Cardiac muscle cell (in vitro differentiated cells and primary cell): ENCODE measurements around the gene KIF6. TPM values are rescaled to one million over a fixed set of nuclear protein-coding genes. Genes with fewer than 3 reads are reported as not detected.

Experiments
- DNase-seq, 2 donors: peaks; one replicate each; pipeline versions ENCODE4 v3.0.0 to v3.0.0-alpha.2; 2010 to 2017; ENCODE audit warnings: low read depth in 1 of 2, low spot score in 1 of 2
- H3K27ac ChIP-seq: fragments of 200-600 bp; sonication (generic); 2 replicates; pipeline ENCODE4 v1.5.1; 2016
- H3K27me3 ChIP-seq: fragments of 200-600 bp; sonication (generic); 2 replicates; pipeline ENCODE4 v1.6.0; 2016; ENCODE audit warnings: control low read depth
- H3K36me3 ChIP-seq: fragments of 200-600 bp; sonication (generic); 2 replicates; pipeline ENCODE4 v1.5.1; 2016; ENCODE audit warnings: control low read depth
- H3K4me1 ChIP-seq: fragments of 200-600 bp; sonication (generic); 2 replicates; pipeline ENCODE4 v1.8.1; 2017; ENCODE audit warnings: low read depth, mild to moderate bottlenecking, mixed run types
- H3K4me3 ChIP-seq: fragments of 200-600 bp; sonication (generic); 2 replicates; pipeline ENCODE4 v1.5.1; 2016; ENCODE audit warnings: mild to moderate bottlenecking
- H3K9me3 ChIP-seq: fragments of 200-600 bp; sonication (generic); 2 replicates; pipeline ENCODE4 v1.5.1; 2017; ENCODE audit warnings: low read depth, mild to moderate bottlenecking, control low read depth
- polyA plus RNA-seq: library from polyadenylated mRNA; unstranded; fragments of >200 nt; fragmentation: Nextera tagmentation; extraction: Ambion mirVana; gene quantifications from 2 replicates; pipeline ENCODE4 v1.2.1, GENCODE V29; 2016
- total RNA-seq: library from RNA; depleted of rRNA; stranded (reverse); fragments of >200 nt; gene quantifications from 2 replicates; pipeline ENCODE4 v1.2.3, GENCODE V29; 2016
- TF ChIP-seq, protein P1 (sequence below): IDR thresholded peaks from 2 replicates; pipeline ENCODE4 v1.5.1; 2012; ENCODE audit warnings: low read depth, mild to moderate bottlenecking, low read length

The KIF6 gene
- total and polyA plus RNA-seq, 2 experiments from 2014 or later = 0.69 to 1.7 TPM

GRCh38 chr6:39313526-39314272 is 411.5 kb downstream of the KIF6 start:
- DNase-seq = peak in 1 of 2 donors; percentile 49
- H3K27ac ChIP-seq = no peak overlapping the region
- H3K27me3 ChIP-seq = peaks cover 71% of the 10 kb centered on the region
- no peaks in the 10 kb centered on the region for H3K4me1 ChIP-seq
- peak overlapping the region; percentile 24 for H3K4me3 ChIP-seq
- no peaks in the 10 kb centered on the region for H3K9me3 ChIP-seq
- TF ChIP-seq, protein P1, sequence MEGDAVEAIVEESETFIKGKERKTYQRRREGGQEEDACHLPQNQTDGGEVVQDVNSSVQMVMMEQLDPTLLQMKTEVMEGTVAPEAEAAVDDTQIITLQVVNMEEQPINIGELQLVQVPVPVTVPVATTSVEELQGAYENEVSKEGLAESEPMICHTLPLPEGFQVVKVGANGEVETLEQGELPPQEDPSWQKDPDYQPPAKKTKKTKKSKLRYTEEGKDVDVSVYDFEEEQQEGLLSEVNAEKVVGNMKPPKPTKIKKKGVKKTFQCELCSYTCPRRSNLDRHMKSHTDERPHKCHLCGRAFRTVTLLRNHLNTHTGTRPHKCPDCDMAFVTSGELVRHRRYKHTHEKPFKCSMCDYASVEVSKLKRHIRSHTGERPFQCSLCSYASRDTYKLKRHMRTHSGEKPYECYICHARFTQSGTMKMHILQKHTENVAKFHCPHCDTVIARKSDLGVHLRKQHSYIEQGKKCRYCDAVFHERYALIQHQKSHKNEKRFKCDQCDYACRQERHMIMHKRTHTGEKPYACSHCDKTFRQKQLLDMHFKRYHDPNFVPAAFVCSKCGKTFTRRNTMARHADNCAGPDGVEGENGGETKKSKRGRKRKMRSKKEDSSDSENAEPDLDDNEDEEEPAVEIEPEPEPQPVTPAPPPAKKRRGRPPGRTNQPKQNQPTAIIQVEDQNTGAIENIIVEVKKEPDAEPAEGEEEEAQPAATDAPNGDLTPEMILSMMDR = no peak
- H3K36me3 ChIP-seq = no peaks in the 10 kb centered on the region

DNA sequence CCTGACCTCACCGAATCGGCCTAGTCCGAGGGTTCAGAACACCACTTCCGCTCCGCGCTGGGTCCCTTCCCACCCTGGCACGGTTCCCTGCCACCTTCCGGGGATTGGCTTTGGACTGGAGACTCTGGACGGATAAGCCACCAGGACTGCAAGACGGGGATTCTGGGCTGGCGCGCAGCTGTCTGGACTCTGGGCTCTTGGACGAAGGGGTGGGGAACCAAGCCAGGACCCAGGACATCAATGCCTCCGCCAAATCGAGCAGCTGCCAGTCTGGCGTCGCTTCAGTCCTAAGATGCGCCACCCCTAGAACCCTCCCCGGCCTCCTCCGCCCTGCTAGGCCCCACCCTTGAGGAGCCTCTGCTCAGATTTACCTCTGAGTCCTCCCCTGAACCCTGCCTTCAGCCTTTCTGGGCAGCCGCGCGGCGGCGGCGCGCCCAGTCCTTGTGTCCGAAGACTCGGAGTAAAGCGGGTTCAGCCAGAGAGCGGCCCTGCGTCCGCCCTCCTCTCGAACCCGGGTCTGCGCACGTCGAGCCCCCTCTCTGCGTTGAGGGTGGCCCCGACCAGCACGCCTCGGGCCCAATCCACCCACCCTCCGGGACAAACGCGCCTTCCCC is 412.2 kb downstream of the KIF6 start:
- no peaks in the 10 kb centered on the region for H3K36me3 ChIP-seq
- peaks cover 71% of the 10 kb centered on the region for H3K27me3 ChIP-seq
- no peak overlapping the region for H3K27ac ChIP-seq
- peak overlapping the region; percentile 24 for H3K4me3 ChIP-seq
- TF ChIP-seq, protein P1 = no peak
- no peak for DNase-seq
- no peaks in the 10 kb centered on the region for H3K9me3 ChIP-seq
- no peaks in the 10 kb centered on the region for H3K4me1 ChIP-seq

DNA sequence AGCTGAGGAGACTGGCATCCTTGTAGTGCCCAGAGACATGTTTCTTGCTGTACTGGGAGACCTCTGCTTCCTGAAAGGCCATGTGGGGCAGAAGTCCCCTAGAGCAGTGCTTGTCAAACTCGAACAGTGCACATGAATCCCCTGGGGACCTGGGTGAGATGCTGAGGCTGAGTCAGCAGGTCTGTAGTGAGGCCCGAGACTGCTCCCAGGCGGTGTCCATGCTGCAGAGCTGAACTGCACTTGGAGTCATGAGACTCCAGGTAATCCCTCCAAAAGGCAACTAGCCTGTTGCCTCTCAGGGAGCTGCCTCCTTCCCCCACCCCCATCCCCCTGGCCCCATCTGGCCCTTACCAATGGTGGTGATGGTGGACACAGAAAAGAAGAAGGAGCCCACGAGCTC is 414.7 kb downstream of the KIF6 start:
- Histone ChIP-seq H3K27me3 (peaks cover 56% of the 10 kb centered on the region), H3K4me1 (no peaks in the 10 kb centered on the region), H3K4me3 (no peak overlapping the region), H3K9me3 (no peaks in the 10 kb centered on the region), H3K36me3 (no peaks in the 10 kb centered on the region), H3K27ac (no peak overlapping the region)
- TF ChIP-seq, protein P1 = no peak
- no peak for DNase-seq

- TF ChIP-seq, protein P1 = peak; percentile 93
- peaks cover 50% of the 10 kb centered on the region for H3K27me3 ChIP-seq
- H3K9me3 ChIP-seq = no peaks in the 10 kb centered on the region
- no peaks in the 10 kb centered on the region for H3K4me1 ChIP-seq
- no peak overlapping the region for H3K4me3 ChIP-seq
- no peak overlapping the region for H3K27ac ChIP-seq
- no peaks in the 10 kb centered on the region for H3K36me3 ChIP-seq
- DNase-seq = peak; percentile 77 to 81
Measured at GRCh38 chr6:39309942-39310531, 415.2 kb downstream of the KIF6 start.

- TF ChIP-seq, protein P1 = no peak
- Histone ChIP-seq H3K4me3 (no peak overlapping the region), H3K27me3 (peaks cover 25% of the 10 kb centered on the region), H3K4me1 (no peaks in the 10 kb centered on the region), H3K36me3 (no peaks in the 10 kb centered on the region), H3K9me3 (no peaks in the 10 kb centered on the region), H3K27ac (no peak overlapping the region)
- no peak for DNase-seq
Measured at GRCh38 chr6:39307462-39307861, 417.7 kb downstream of the KIF6 start.
